Ovary (tissue), 9 donors: Measurements from ENCODE around the gene JAG2. TPM values are rescaled to one million over a fixed set of nuclear protein-coding genes. Genes with fewer than 3 reads are reported as not detected.

ENCODE experiments used
- DNase-seq, 5 donors: peaks; one replicate each; pipeline ENCODE4 v3.0.0-alpha.2; 2019 to 2020
- H3K27ac ChIP-seq, 2 donors: fragments of 200-600 bp; one replicate each; pipeline versions ENCODE4 v1.5.1 to v1.8.0; 2019 to 2022
- H3K27me3 ChIP-seq: fragments of 200-600 bp; one replicate; pipeline ENCODE4 v1.8.0; 2022
- H3K36me3 ChIP-seq: fragments of 200-600 bp; sonication (generic); one replicate; pipeline ENCODE4 v1.5.1; 2019
- H3K4me1 ChIP-seq: one replicate; pipeline ENCODE4 v1.8.1; 2013; ENCODE audit warnings: mild to moderate bottlenecking, moderate library complexity; ENCODE audit not compliant: insufficient read depth
- H3K4me3 ChIP-seq: fragments of 200-600 bp; sonication (generic); one replicate; pipeline ENCODE4 v1.5.1; 2017
- H3K9me3 ChIP-seq, 2 donors: fragments of 200-600 bp in 1 of 2; sonication (generic) in 1 of 2; one replicate each; pipeline versions ENCODE4 v1.5.1 to v1.8.1; 2013 to 2019; ENCODE audit warnings: mild to moderate bottlenecking in 1 of 2, moderate library complexity in 1 of 2
- EP300 ChIP-seq: sonication (generic); formaldehyde crosslinking; IDR thresholded peaks from one replicate; pipeline ENCODE4 v1.6.1; 2017; ENCODE audit warnings: antibody characterized with exemption
- POLR2A ChIP-seq: fragments of 450-650 bp; IDR thresholded peaks from one replicate; pipeline ENCODE4 v1.6.1; 2017; ENCODE audit warnings: antibody characterized with exemption, mild to moderate bottlenecking, moderate library complexity
- WGBS, 3 donors: extraction: QIAGEN DNeasy Blood & Tissue Kit in 1 of 3; methylation state at CpG; one replicate each; pipeline versions ENCODE4 v1.1.5 to v1.1.7; 2013 to 2017; 5-methylcytosine and 5-hydroxymethylcytosine counted together
- intact Hi-C, 4 donors: fragments of 100-400 bp; cut with DNase I; formaldehyde crosslinking; loops; one replicate each; pipeline versions ENCODE4 v1.11.0 to v1.15.1; 2022 to 2023
- polyA plus RNA-seq, 2 donors: library from polyadenylated mRNA; stranded (reverse); fragments of 200-250 nt in 1 of 2; fragments of 350-450 nt in 1 of 2; fragmentation: Illumina TruSeq in 1 of 2; extraction: RNeasy Lipid Tissue Mini Kit (QIAGEN cat#74804) in 1 of 2; gene quantifications; one replicate each; pipeline ENCODE4 v1.2.3, GENCODE V29; 2013 to 2014
- total RNA-seq, 7 donors: library from RNA; depleted of rRNA in 2 of 7; stranded (reverse); fragments of >200 nt in 2 of 7; fragmentation: NEBNext Ultra II Directional in 3 of 7; extraction: Animal tissue kit (Norgen Biotek cat#: 25700) in 3 of 7; gene quantifications; one replicate each; pipeline versions ENCODE4 v1.1.0 to v1.2.4, GENCODE V29; 2016 to 2023
- TF ChIP-seq, protein P1 (sequence below), 3 donors: fragments of 450-650 bp in 2 of 3; fragments of 200-600 bp in 1 of 3; IDR thresholded peaks; one replicate each; pipeline versions ENCODE4 v1.5.1 to v1.8.0; 2016 to 2022; ENCODE audit warnings: antibody characterized with exemption in 3 of 3, mild to moderate bottlenecking in 1 of 3
- donor health status: DM: no; HTN: no; CAD: no; lungs with moderate emphysema.
- donor health status: DM: no; HTN: no; CAD: no.
- donor health status: Bipolar disorder and iron deficiency.
- donor health status: DM: yes; HTN: yes; CAD: no.
- donor health status: DM: no; HTN: no; CAD: no.
- donor health status: DM: yes; HTN: yes; CAD: no.

JAG2 gene
- total and polyA plus RNA-seq, 9 donors: 0.78 to 10.2 (median 6.5) TPM

DNA sequence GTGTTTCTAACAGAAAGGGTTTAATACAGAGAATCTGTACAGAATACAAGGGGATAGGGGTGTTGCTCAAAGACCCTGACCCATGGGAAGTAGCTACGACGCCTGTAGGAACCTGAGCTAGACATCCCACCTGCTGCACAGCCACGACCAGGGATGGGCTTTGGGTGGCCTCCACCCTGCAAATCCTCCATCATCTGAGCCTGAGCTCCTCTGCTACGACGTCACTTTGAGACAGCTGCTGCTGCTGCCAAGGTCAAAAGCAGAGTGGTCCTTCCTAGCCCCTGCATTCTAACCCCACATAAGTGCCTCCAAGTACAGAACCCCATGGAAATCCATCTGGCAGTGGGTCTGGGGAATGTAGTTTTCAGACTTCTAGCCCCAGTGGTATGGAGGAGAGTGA is 43.8 kb downstream of the JAG2 start:
- TF ChIP-seq, protein P1, sequence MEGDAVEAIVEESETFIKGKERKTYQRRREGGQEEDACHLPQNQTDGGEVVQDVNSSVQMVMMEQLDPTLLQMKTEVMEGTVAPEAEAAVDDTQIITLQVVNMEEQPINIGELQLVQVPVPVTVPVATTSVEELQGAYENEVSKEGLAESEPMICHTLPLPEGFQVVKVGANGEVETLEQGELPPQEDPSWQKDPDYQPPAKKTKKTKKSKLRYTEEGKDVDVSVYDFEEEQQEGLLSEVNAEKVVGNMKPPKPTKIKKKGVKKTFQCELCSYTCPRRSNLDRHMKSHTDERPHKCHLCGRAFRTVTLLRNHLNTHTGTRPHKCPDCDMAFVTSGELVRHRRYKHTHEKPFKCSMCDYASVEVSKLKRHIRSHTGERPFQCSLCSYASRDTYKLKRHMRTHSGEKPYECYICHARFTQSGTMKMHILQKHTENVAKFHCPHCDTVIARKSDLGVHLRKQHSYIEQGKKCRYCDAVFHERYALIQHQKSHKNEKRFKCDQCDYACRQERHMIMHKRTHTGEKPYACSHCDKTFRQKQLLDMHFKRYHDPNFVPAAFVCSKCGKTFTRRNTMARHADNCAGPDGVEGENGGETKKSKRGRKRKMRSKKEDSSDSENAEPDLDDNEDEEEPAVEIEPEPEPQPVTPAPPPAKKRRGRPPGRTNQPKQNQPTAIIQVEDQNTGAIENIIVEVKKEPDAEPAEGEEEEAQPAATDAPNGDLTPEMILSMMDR (IDR thresholded peaks at IDR 0.05): no peak
- TF ChIP-seq POLR2A (no peak), EP300 (no peak)
- WGBS, 3 donors: 49 to 75% (median 55%) methylated on average over 5 of the region's 5 CpGs
- no peaks in the 10 kb centered on the region for H3K27me3 ChIP-seq
- H3K4me3 ChIP-seq: no peak overlapping the region
- DNase-seq: no peak
- peaks cover 0 to 4% of the 10 kb centered on the region in 2 donors for H3K9me3 ChIP-seq
- no peak overlapping the region for H3K27ac ChIP-seq
- H3K36me3 ChIP-seq: no peaks in the 10 kb centered on the region
- intact Hi-C loops: no loop called here
- no peaks in the 10 kb centered on the region for H3K4me1 ChIP-seq

- intact Hi-C loops: no loop called here
- Histone ChIP-seq H3K4me1 (no peaks in the 10 kb centered on the region), H3K4me3 (no peak overlapping the region), H3K27ac (no peak overlapping the region), H3K27me3 (no peaks in the 10 kb centered on the region), H3K36me3 (no peaks in the 10 kb centered on the region), H3K9me3 (peaks cover 0 to 4% of the 10 kb centered on the region in 2 donors)
- TF ChIP-seq EP300 (no peak), POLR2A (no peak)
- TF ChIP-seq, protein P1 (IDR thresholded peaks at IDR 0.05): no peak
- 45 to 48% (median 47%) methylated on average over 17 of the region's 17 CpGs for WGBS, 3 donors
- DNase-seq: no peak
Measured at GRCh38 chr14:105123981-105124765, 44.4 kb downstream of the JAG2 start.

DNA sequence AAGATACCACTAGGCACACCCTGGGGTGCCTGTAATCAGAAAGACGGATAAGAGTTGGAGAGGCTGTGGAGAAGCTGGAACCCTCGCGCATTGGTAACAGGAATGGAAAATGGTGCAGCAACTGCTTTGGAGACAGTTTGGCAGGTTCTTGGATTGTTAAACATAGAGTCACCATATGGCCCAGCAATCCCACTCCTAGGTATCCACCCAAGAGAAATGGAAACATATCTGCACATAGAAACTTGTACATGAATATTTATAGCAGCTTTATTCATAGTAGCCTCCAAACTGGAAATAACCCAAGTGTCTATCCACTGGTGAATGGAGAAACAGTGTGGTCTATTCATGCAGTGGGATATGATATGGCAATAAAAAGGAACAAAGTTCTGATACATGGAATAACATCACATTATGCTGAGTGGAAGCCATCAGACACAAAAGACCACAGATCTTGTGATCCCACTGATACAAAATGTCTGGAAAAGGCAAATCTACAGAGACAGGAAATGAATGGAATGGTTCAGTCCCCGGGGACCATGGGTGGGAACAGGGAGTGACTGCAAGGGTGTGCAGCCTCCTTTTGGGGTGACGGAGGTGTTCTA is 45.4 kb downstream of the JAG2 start:
- Histone ChIP-seq H3K27me3 (no peaks in the 10 kb centered on the region), H3K9me3 (peaks cover 0 to 4% of the 10 kb centered on the region in 2 donors), H3K27ac (no peak overlapping the region), H3K4me1 (no peaks in the 10 kb centered on the region), H3K36me3 (no peaks in the 10 kb centered on the region), H3K4me3 (no peak overlapping the region)
- TF ChIP-seq, protein P1 (IDR thresholded peaks at IDR 0.05): no peak
- TF ChIP-seq POLR2A: no peak
- no peak for TF ChIP-seq EP300
- intact Hi-C loops: no loop called here
- 81 to 90% (median 89%) methylated on average over 5 of the region's 5 CpGs for WGBS, 3 donors
- no peak for DNase-seq

DNA sequence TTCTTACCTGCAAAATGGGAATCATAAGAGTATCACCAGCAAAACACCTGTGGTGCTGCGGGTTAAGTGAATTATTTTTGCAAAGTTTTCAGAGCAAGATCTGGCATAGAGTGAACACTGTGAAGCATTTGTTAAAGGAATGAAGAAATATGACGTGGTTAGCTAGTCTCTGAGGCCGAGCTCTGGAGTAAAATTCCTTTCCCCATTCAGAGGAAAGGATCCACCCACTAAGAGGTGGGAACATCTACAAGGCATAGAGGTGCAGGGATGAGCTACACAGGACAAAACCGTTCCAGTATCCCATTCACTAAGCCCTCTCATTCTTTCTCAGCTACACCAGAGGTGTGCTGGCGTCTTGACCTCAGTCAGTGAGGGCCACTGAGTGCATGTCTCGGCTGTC is 48.5 kb downstream of the JAG2 start:
- WGBS, 3 donors: 63 to 66% (median 63%) methylated on average over 6 of the region's 6 CpGs

More for the DNA sequence above, 48.5 kb downstream of the JAG2 start:
- Histone ChIP-seq H3K27ac (no peak overlapping the region), H3K27me3 (no peaks in the 10 kb centered on the region), H3K4me1 (no peaks in the 10 kb centered on the region), H3K36me3 (no peaks in the 10 kb centered on the region), H3K4me3 (no peak overlapping the region), H3K9me3 (peaks cover 0 to 4% of the 10 kb centered on the region in 2 donors)
- intact Hi-C loops: no loop called here
- no peak for DNase-seq
- TF ChIP-seq POLR2A (no peak), EP300 (no peak)
- TF ChIP-seq, protein P1 (IDR thresholded peaks at IDR 0.05): no peak
